Fibroblast of skin of right biceps (primary cell): ENCODE data around the gene CPEB4.

Experiments
- DNase-seq: peaks from one replicate; pipeline ENCODE4 v3.0.0-alpha.2; 2013

CPEB4 gene

DNA sequence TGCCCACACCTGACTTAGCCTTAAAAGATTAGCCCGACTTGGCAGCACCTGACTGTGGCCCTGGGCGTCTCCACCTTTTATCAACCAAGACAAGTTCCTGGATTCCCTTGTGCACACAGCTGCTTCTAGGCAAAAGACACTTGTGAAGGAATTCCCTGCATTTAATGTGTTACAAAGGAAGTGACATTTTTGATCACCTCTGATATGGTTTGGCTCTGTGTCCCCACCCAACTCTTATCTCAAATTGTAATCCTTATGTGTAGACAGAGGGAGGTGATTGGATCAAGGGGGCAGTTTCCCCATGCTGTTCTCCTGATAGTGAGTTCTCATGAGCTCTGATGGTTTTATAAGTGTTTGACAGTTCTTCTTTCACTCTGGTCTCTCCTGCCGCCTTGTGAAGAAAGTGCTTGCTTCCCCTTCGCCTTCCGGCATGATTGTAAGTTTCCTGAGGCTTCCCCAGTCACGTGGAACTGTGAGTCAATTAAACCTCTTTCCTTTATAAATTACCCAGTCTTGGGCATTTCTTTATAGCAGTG, 2.6 kb upstream of the CPEB4 start:
- no peak for DNase-seq

DNA sequence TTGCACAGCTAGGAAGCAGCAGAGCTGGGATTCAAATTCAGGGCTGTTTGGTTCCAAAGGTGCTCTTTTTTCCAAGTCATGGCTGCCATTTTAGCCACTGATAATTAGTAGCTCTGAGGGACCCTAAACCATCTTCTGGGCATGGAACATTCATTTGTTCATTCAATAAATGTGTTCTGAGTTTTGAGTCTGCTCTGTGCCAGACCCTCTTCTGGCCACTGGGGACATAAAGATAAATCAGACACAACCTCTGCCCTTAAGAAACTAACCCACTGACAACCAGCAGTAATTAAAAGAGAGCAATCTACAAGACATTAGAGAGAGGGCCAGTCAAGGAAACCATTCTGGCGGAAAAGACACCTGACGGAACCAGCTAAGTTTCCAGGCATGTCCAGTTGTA, 2.0 kb upstream of the CPEB4 start:
- DNase-seq: no peak

DNA sequence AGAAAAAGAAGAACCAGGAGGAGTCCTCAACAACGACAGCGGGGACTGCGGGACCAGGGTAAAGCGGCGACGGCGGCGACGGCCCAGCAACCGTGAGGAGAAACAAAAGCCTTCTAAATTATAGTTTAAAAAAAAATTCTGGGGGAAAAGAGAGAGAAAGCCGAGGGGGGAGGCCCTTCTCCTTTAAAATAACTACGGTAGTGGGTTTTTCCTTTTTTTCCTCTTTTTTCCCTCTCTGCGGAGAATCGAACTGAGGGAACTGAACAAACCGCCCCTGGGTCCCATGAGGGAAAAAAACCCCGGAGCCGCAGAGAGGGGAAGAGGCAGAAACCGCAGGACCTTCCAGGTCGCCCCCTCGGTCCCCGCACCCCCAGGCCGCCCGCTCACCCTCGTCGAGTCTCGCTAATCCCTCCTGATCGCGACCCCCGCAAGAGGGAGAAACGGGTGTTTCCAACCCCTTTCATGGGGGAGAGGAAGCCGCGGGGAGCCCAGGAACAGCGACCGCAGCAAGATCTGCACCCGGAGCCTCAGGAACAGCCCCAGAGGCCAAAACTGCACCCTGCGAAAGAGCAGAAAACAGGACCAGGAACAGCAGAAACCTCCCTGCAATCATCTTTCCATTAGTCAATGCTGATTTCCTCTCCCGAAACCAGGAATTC, 453 bp downstream of the CPEB4 start:
- DNase-seq: peak; percentile 12

DNA sequence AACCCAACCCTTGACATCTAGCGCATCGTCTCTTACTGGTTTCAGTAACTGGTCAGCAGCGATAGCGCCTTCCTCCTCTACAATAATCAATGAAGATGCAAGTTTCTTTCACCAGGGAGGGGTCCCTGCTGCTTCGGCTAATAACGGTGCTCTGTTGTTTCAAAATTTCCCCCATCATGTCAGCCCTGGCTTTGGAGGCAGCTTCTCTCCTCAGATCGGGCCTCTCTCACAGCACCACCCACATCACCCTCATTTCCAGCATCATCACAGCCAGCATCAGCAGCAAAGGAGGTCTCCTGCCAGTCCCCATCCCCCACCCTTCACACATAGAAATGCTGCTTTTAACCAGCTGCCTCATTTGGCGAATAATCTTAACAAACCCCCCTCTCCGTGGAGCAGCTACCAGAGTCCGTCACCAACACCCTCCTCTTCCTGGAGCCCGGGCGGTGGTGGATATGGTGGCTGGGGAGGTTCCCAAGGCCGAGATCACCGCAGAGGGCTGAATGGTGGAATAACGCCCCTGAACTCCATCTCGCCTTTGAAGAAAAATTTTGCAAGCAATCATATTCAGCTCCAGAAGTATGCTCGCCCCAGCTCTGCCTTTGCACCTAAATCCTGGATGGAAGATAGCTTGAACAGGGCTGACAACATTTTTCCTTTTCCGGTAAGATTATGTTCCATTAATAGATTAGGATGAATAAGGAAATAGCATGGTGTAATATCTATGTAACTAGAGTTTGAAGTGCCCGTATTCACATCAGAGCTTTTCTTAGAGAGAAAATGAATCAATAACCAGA, 2.2 kb downstream of the CPEB4 start:
- peak; percentile 11 for DNase-seq

DNA sequence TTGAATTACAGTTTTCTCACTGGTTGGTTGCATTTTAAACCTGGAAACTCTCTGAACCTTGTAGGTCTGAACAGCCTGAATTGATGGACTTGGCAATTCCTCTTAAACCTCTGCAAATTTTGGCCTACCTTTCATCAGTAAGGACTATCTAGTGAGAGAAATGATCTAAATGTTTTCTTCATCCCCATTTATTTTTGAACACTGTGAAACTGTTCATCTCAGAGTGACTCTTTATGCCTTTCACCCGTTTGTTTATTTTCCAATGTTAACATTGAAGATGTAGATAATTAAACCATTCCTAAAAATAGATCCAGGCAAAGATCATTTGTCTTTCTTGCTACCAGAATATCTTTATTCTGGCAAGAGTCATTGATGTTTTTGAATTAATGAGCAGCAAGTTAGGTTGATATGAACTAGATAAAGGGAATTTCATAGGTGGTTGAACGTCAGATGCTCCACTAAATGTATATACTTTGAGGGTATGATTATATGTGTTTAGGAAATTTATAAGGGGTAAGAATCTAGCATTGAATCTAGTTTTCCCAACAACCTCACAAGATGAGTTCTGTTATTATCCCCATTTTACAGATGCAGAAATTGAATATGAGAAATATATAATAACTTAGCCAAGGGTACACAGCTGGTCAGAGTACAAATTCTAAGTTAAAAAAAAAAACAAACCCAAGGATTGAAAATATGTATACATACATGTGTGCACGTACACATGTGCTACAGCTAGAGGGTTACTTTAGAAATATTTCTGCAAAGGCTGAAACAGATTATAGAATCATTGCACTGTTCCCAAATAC, 3.4 kb downstream of the CPEB4 start:
- no peak for DNase-seq

DNA sequence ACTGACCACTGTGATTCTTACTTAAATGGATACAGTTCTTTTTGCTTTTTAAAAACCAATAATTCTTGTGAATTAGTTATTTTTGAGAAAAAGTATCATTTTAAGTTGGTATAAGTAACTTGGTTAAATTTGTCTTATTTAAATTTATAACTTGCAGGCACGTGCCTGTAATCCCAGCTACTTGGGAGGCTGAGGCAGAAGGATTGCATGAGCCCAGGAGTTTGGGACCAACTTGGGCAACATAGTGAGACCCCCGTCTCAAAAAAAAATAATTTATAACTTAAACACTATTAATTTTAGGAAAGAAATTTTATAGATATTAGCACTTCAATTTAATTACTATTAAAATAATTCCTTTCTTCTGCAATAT, 5.0 kb downstream of the CPEB4 start:
- no peak for DNase-seq

DNA sequence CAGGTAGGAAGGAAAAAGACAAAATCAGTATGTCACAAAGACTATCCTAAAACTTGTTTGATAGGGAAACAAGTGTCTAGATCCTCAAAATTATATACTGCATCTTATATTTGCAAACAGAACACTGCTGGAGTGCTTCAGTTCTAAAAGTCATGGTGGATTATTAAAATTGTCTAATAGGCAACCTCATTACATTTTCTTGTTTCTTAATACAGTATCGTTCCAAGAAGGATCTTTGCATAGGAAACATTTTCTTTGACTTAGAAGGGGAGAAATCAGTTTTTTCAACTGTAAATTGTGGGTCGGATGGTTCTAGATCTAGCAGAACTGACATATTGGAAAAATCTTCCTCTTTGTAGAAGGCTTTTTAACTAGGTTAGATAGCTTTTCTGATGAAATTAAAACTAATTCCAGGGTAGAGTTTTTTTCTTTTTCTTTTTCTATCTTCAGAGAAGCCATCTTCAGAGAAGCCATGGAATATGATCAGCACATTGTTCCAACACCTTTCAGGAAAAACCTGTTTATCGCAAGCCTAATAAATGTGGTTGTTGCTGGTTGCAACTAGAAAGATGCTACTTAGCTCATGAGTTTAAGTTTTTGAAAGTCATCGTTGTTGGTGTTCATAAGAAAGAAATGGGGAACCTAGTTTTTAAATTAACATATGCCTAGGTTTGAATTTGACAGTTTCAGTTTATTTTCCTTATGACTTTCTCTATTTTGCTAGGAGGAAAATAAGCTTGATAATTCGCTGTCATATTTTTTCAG, 7.4 kb downstream of the CPEB4 start:
- no peak for DNase-seq

DNA sequence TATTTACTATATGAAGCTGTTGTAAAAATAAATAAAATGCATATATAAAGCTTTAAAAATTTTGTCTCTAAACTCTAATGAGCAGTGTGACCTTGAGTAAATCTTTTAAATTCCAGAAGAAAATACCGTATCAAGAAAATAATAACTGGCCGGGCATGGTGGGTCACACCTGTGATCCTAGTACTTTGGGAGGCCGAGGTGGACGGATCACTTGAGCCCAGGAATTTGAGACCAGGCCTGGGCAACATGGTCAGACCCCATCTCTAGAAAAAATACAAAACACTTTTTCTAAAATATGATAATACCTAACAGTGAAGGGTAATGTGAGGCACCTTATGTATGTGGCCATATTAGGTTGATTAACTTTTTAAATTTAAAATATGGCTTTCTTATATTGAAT, 8.5 kb downstream of the CPEB4 start:
- DNase-seq: no peak

DNA sequence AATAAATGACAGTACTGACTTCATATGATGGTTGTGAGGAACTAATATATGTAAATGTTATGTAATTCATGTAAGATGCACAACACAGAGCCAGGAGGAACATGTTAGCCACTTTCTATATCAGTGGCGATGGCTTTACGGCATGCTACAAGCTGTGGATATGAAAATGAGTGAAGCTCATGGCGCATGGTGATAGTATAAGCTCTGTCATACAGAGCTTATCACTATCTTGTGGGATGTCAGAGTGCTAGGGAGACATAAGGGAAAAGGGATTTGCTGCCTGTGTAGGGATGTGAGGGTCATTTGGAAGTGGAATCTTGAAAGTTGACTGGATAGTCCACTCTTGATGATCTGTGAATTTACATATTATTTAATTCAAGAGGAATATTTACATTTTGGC, 13.6 kb downstream of the CPEB4 start:
- DNase-seq: no peak

DNA sequence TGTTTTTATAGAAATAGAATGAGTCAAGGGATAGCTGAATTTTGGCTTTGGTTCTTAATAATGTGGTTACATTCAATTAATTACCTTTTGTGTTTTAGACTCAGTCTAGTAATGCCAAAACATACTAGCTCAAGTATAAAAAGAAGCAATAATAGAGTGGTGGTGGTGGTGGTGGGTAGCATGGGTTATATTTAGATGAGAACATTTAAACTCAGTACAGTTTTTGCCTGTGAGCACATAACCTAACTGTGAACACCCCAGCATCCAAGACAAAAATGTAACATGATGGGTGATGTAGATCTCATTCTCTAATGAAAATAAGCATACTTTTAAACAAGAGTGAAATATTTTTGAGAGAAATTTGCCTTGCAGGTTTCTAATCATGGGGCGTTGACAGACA, 14.2 kb downstream of the CPEB4 start:
- DNase-seq: no peak

DNA sequence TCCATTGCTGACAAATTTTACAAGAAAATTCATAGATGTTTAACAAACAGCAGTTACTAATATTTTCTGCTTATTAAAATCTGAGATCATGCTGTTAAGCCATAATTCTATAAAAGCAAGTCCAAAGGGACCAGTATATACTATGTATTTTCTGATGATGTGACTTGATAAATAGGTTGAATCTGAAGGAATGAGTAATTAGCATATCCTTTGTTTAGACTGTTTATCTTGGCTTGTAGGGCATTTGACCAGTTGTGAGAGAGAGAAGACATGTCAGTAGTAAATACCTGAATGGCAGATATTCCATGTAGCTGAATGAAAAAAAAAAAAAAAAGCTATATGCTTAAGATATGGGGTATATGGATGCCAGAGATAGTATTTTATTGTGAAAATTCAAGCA, 14.6 kb downstream of the CPEB4 start:
- DNase-seq: no peak

DNA sequence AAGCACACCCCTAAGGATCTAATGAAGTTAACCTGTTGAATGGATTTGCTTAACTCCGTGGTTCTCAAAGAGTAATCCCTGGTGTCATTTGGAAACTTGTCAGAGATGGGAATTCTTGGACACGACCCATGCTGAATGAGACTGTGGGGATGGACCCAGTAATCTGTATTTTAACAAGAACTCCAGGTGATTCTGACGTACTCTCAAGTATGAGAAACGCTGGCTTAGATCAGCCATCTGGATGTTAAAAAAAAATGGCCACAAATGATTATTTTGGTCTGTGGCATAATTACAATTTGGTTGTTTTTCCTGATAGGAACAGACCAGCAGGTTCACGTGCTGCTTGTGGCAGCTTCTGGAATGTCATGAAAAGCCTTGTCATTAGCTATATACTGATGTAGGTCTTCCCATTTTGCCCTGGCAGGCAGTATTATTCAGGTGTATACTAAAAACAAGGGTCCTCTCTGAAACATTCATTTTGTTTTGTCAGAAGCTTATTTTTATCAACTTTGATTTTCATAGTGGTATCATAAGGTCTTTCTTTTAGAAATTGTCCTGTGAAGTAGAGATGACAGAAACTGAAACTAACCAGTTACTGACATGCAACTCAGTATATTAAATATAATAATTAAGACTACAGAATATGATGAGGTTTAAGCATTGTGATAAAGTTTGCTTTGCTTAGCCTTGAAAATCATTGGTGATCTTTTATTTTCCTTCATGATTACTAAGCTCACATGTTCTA, 15.4 kb downstream of the CPEB4 start:
- DNase-seq: no peak

DNA sequence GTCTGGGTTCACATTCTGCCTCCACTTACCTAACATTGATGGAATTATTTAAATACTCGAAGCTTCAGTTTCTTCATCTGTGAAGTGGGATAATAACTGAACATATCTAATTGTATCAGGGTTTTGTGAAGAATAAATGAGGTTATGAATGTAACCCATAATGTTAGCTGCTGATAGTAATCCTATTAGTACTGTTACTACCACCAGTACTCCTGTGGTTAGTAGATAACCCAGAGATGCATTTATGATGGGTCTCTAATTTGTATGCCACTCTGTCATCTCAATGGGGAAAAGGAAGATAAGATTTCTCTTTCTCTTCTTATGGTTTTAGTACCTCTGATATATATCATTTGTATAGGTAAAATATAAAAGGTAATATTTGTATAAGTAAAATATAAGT, 16.0 kb downstream of the CPEB4 start:
- DNase-seq: no peak

DNA sequence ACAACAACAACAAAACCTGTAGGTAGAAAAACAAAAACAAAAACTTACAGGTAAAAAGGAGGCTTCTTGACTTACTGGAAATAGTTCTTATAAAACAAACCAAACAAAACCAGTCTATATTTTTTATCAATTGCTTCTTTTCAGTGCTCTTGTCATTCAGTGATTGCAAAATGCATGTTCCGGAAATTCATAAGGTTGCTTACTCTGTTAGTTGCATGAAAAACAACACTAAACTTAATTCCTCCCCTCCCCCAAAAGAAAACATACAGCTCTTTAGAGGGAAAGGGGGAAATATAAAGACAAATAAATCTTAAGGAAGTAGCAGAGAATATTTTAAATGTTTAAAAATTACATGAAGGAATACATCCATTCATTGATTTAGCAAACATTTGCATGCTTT, 19.1 kb downstream of the CPEB4 start:
- no peak for DNase-seq

DNA sequence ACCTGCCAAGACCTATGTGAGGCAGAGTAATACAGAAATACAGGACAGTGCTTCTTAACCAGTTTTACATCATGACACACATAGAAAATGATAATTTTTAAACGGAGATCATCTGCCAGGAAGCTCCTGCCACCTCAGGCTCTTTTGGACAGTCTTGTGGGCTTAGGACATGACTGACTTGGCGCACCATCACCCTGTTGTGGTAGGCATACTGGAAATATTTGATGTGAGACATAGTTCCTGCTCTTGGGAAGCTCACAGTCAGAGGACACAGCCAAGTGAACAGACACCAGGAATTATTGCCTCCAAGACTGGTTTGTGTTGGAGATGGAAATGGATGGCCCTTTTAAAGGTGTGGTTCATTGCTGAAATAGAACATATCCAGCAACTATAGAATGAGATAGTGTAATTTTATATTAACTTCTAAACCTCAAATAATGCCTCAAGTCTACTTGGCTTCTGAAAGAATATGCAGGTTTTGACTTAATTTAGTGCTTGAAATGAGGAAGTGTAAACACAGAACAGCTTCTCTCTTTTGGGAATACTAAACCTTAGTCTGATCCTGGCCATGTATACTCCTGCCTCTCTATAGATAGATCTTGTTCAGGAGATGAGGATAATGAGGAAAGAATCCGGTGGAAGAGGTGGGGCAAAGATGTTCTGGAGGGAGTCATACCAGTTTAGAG, 19.7 kb downstream of the CPEB4 start:
- DNase-seq: peak; percentile 25

DNA sequence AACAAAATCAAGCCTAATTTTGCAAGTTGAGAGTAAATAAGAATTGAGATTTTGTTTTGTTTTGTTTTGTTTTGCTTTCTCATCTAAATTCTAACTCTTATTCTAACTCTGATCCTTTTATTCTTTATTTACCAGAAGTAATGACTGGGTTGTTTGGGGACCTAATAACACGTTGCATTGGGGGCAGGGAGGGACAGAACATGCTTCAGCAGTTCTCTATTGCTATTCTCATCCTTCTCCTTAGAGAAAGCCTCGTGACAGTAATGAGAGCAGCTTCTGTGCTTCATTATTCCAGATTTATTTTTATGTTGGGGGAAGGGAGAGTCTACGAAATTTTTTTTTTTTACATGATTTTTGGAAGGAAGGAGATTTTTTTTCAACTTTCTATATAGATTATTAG, 21.1 kb downstream of the CPEB4 start:
- no peak for DNase-seq

DNA sequence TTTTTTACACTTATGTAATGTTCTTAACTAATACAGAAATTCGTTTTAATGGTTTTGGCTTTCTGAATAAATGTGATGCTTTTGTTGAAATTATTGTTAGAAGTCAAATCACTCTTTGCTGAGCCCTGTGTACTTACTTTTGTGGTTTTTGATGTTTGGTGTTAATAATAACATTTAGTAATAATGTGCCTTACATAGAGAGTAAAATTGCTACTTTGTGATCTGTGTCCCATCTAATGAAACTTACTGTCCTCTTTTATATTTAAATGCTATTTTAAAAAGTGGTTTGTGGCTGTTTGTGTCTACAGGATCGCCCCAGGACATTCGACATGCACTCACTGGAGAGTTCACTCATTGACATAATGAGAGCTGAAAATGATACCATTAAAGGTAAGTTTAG, 22.1 kb downstream of the CPEB4 start:
- DNase-seq: no peak

DNA sequence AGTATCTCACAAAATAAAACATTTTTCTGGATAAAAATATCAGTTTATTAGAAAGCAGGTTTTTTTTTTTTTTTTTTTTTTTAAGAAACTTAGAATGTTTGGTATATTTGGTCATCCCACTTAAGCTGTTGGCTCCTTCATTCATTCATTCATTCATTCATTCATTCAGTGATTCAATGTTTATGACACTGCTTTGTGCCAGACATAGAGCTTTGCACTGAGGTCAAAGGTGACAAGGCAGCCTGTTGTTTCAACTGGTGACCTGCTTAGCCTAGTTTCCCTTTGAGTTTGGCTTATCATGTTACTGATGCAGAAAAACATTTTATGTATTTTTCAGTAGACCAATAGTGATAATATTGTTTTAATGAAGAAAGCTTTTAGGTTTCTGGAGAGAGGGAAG, 23.5 kb downstream of the CPEB4 start:
- DNase-seq: no peak

DNA sequence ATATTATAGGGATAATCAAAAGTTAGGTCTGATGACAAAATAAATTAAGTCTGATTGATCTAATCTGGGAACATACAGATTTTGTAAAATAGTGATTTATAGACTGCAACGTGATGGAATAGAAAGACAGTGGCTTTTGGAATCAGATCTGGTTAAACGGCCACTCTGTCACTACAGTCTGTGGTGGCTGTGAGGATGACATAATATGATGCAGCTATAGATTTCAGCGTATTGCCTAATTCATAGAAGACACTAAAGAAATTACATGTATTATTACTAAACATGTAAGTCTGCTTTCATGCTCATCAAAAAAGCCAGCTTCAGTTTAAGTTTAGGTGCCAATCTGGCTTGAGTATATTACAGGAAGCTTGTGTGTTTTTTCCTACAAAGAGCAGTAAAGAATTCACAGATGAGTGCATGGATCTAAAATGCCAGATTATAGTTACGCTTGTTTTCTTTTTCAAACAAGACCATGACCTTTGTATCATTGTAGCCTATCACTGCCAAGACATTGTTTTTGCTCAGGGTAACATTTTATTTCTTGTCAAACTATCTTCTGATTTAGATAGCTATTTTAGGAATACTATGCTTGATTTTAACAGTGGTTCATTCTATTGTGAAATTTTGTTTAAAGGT, 25.7 kb downstream of the CPEB4 start:
- no peak for DNase-seq

DNA sequence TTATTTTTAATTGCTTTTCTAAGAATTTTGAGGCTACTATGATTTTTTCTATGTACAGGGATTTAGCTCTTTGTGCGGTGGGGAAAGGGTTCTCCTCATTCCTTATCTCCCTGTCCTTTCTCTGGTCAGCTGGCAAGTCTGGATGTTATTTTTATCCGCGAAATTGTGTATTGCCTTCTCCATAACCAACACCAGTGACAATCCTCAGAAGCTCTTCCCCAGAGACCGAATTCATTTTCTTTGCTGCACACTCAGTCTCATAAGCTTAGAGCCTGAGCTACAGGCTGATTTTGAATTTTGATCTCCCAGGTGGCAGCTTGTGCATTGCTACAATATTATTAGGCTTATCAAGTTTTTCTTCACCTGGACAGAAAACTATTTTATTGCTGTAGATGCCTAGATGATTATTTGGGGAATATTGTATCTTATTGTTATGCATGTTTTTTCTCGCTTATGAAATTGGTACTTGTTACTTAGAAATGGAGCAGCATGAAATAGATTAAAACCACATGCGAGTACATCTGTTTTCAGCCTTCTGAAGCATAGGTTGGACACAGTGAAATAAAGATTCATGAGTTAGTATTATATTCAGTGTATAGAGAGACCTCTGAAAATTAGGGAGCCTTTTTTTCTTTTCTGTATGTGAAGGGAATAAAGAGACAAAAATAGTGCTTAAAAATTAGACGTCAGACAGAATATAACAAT, 27.3 kb downstream of the CPEB4 start:
- no peak for DNase-seq
